ENCODE data around the gene HMCN2.

Gene HMCN2

DNA sequence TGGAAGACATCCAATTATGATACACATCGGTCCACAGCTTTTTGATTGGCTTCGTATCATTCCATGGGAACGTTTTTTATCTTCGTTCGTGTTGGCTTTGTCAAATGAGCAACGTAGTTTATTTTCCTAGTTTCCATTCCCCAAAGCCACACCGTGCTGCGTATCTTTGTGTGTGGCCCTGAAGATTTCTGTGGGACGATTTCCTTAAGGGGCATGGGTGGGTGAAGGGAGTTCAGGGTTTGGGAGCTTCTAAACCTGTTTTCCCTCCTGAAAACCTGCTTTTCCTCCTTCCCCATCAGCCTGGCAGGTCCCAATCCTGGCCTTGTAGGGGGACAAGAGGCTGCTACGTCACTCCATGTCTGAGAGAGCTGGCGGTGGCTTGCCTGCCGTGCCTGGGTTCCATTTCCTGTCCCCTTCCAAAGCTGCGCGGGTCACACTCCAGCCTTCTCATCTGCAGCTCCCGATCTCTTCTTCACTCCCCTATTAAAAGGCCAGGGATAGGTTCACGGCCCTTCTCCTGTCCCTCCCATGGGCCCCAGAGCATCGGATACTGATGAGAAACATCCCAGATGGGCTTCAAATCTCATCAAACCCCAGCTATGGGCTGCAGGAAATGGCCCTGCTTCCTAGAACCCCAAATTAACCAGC lies 155.7 kb downstream of the HMCN2 start:
- TF ChIP-seq ZNF274 (IDR thresholded peaks at IDR 0.05; ENCODE audit: low read depth, low read length) (no peak), YY1 (IDR thresholded peaks at IDR 0.05; ENCODE audit: insufficient read depth, insufficient read length) (no peak), SUZ12 (IDR thresholded peaks at IDR 0.05; ENCODE audit: extremely low read depth, insufficient read depth, insufficient read length) (no peak)
- Histone ChIP-seq H3K9me3 (ENCODE audit: insufficient read depth, low read length) (no peaks in the 10 kb centered on the region; the same call in 1 of the 2 replicates), H3K4me3 (ENCODE audit: insufficient read length, low read depth) (no peak overlapping the region), H3K4me1 (ENCODE audit: insufficient read depth, insufficient read length) (peaks cover 7% of the 10 kb centered on the region), H3K36me3 (ENCODE audit: insufficient read depth, insufficient read length, low read length) (no peaks in the 10 kb centered on the region), H3K9ac (ENCODE audit: insufficient read length, low read depth) (no peak overlapping the region), H3K27me3 (ENCODE audit: insufficient read depth, insufficient read length) (no peaks in the 10 kb centered on the region)
- DNase-seq (ENCODE audit: low read depth, low spot score): no peak

- Histone ChIP-seq H3K9ac (ENCODE audit: insufficient read length, low read depth) (no peak overlapping the region), H3K4me1 (ENCODE audit: insufficient read depth, insufficient read length) (peaks cover 7% of the 10 kb centered on the region), H3K36me3 (ENCODE audit: insufficient read depth, insufficient read length, low read length) (no peaks in the 10 kb centered on the region), H3K9me3 (ENCODE audit: insufficient read depth, low read length) (no peaks in the 10 kb centered on the region; the same call in 1 of the 2 replicates), H3K27me3 (ENCODE audit: insufficient read depth, insufficient read length) (no peaks in the 10 kb centered on the region), H3K4me3 (ENCODE audit: insufficient read length, low read depth) (no peak overlapping the region)
- TF ChIP-seq SUZ12 (IDR thresholded peaks at IDR 0.05; ENCODE audit: extremely low read depth, insufficient read depth, insufficient read length) (no peak), YY1 (IDR thresholded peaks at IDR 0.05; ENCODE audit: insufficient read depth, insufficient read length) (no peak), ZNF274 (IDR thresholded peaks at IDR 0.05; ENCODE audit: low read depth, low read length) (no peak)
- no peak for DNase-seq (ENCODE audit: low read depth, low spot score)
Measured at GRCh38 chr9:130421802-130422276, 156.3 kb downstream of the HMCN2 start.

DNA sequence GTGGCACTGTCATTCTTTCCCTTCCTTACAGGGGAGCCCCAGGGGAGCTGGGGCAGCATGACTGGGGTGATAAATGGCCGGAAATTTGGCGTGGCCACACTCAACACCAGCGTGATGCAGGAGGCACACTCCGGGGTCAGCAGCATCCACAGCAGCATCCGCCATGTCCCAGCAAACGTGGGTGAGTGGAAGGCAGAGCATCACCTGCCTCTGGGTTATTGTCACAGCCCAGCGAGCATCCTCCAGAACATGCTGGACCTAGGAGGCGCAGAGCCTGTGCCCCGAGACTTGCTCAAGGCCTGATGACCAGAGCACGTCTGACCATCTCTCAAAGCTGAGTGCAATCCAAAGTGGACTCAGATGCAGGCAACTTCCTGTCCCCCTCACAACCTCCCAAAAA lies 157.0 kb downstream of the HMCN2 start:
- no peak overlapping the region for H3K9ac ChIP-seq (ENCODE audit: insufficient read length, low read depth)
- no peaks in the 10 kb centered on the region for H3K36me3 ChIP-seq (ENCODE audit: insufficient read depth, insufficient read length, low read length)
- no peak for DNase-seq (ENCODE audit: low read depth, low spot score)
- peaks cover 14% of the 10 kb centered on the region for H3K4me1 ChIP-seq (ENCODE audit: insufficient read depth, insufficient read length)
- H3K9me3 ChIP-seq (ENCODE audit: insufficient read depth, low read length): no peaks in the 10 kb centered on the region; the same call in 1 of the 2 replicates
- no peak overlapping the region for H3K4me3 ChIP-seq (ENCODE audit: insufficient read length, low read depth)
- no peak for TF ChIP-seq ZNF274 (IDR thresholded peaks at IDR 0.05; ENCODE audit: low read depth, low read length)
- no peak for TF ChIP-seq YY1 (IDR thresholded peaks at IDR 0.05; ENCODE audit: insufficient read depth, insufficient read length)
- TF ChIP-seq SUZ12 (IDR thresholded peaks at IDR 0.05; ENCODE audit: extremely low read depth, insufficient read depth, insufficient read length): no peak
- H3K27me3 ChIP-seq (ENCODE audit: insufficient read depth, insufficient read length): no peaks in the 10 kb centered on the region

DNA sequence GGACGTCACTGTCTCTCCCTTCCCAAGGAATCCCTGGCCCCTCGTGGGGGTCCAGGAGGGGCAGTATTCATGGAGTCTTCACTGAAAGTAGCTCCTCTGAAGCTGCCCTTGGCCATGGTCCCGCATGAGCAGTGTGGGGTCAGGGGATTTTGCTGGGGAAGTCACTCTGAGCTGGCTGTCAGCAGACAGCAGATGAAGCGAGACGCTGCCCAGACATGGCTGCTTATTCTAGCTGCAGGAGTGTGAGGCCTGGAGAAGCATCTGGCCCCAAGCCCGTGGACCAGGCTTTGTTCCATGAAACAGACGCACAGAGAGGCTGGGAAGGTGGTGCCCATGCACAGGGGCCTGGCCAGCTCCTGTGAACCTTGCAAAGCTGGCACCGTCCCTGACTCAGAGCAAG lies 157.7 kb downstream of the HMCN2 start:
- H3K36me3 ChIP-seq (ENCODE audit: insufficient read depth, insufficient read length, low read length): no peaks in the 10 kb centered on the region
- DNase-seq (ENCODE audit: low read depth, low spot score): no peak
- no peak overlapping the region for H3K4me3 ChIP-seq (ENCODE audit: insufficient read length, low read depth)
- H3K9ac ChIP-seq (ENCODE audit: insufficient read length, low read depth): no peak overlapping the region
- no peaks in the 10 kb centered on the region for H3K27me3 ChIP-seq (ENCODE audit: insufficient read depth, insufficient read length)
- H3K9me3 ChIP-seq (ENCODE audit: insufficient read depth, low read length): no peaks in the 10 kb centered on the region; the same call in 1 of the 2 replicates
- TF ChIP-seq ZNF274 (IDR thresholded peaks at IDR 0.05; ENCODE audit: low read depth, low read length): no peak
- no peak for TF ChIP-seq SUZ12 (IDR thresholded peaks at IDR 0.05; ENCODE audit: extremely low read depth, insufficient read depth, insufficient read length)
- no peak for TF ChIP-seq YY1 (IDR thresholded peaks at IDR 0.05; ENCODE audit: insufficient read depth, insufficient read length)
- peaks cover 17% of the 10 kb centered on the region for H3K4me1 ChIP-seq (ENCODE audit: insufficient read depth, insufficient read length)

- TF ChIP-seq SUZ12 (IDR thresholded peaks at IDR 0.05; ENCODE audit: extremely low read depth, insufficient read depth, insufficient read length): no peak
- no peak for TF ChIP-seq ZNF274 (IDR thresholded peaks at IDR 0.05; ENCODE audit: low read depth, low read length)
- TF ChIP-seq YY1 (IDR thresholded peaks at IDR 0.05; ENCODE audit: insufficient read depth, insufficient read length): no peak
- Histone ChIP-seq H3K9me3 (ENCODE audit: insufficient read depth, low read length) (no peaks in the 10 kb centered on the region), H3K27me3 (ENCODE audit: insufficient read depth, insufficient read length) (no peaks in the 10 kb centered on the region), H3K9ac (ENCODE audit: insufficient read length, low read depth) (no peak overlapping the region), H3K4me1 (ENCODE audit: insufficient read depth, insufficient read length) (peaks cover 19% of the 10 kb centered on the region), H3K4me3 (ENCODE audit: insufficient read length, low read depth) (no peak overlapping the region), H3K36me3 (ENCODE audit: insufficient read depth, insufficient read length, low read length) (no peaks in the 10 kb centered on the region)
- no peak for DNase-seq (ENCODE audit: low read depth, low spot score)
Measured at GRCh38 chr9:130424595-130425454, 159.3 kb downstream of the HMCN2 start.

GRCh38 chr9:130425741-130426466 lies 160.3 kb downstream of the HMCN2 start:
- no peaks in the 10 kb centered on the region for H3K27me3 ChIP-seq (ENCODE audit: insufficient read depth, insufficient read length)
- no peak overlapping the region for H3K9ac ChIP-seq (ENCODE audit: insufficient read length, low read depth)
- no peaks in the 10 kb centered on the region for H3K36me3 ChIP-seq (ENCODE audit: insufficient read depth, insufficient read length, low read length)
- H3K9me3 ChIP-seq (ENCODE audit: insufficient read depth, low read length): peaks cover 8% of the 10 kb centered on the region; the same call in 1 of the 2 replicates
- no peak for DNase-seq (ENCODE audit: low read depth, low spot score)
- H3K4me3 ChIP-seq (ENCODE audit: insufficient read length, low read depth): no peak overlapping the region
- TF ChIP-seq SUZ12 (IDR thresholded peaks at IDR 0.05; ENCODE audit: extremely low read depth, insufficient read depth, insufficient read length) (no peak), ZNF274 (IDR thresholded peaks at IDR 0.05; ENCODE audit: low read depth, low read length) (no peak), YY1 (IDR thresholded peaks at IDR 0.05; ENCODE audit: insufficient read depth, insufficient read length) (no peak)
- peaks cover 19% of the 10 kb centered on the region for H3K4me1 ChIP-seq (ENCODE audit: insufficient read depth, insufficient read length)
